Uterus (tissue), 2 donors: Measurements from ENCODE around the gene SLC25A53.

Experiments
- CTCF ChIP-seq, 4 experiments: fragments of 200-600 bp in 2 of 4; fragments of 450-650 bp in 2 of 4; sonication (generic) in 2 of 4; IDR thresholded peaks; one replicate each; pipeline ENCODE4 v1.5.1; 2016 to 2019; ENCODE audit warnings: antibody characterized with exemption in 4 of 4, mild to moderate bottlenecking in 2 of 4, moderate library complexity in 1 of 4
- POLR2A ChIP-seq, 2 donors: fragments of 450-650 bp; IDR thresholded peaks; one replicate each; pipeline ENCODE4 v1.6.1; 2016; ENCODE audit warnings: antibody characterized with exemption in 2 of 2, mild to moderate bottlenecking in 1 of 2, moderate library complexity in 1 of 2

DNA sequence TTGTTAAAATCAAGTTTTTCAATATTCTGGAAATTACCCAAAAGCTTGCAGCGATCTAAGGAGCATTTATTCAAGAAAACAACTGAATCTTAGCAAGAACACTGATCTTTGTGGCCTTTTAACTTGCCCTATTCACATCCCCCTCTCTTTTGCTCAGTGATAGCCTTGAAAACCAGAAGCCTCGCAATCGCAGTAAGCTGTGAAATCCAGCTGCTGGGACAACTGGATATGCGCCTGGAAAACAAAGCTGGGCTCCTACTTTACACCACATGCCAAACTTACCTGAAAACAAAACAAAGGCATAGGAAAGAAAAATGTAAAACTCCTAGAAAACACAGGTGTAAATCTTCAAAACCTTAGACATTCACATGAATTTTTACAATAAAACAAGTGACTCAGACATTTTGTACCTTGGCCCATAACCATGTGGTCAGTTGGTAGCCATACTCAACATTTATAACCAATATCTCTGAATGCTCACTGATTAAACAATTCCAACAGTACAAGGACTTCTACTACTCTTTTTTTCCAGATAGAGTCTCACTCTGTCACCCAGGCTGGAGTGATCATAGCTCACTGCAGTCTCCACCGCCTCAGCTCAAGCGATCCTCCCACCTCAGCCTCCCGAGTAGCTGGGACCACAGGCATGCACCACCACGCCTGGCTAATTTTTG is 15.6 kb downstream of the SLC25A53 start:
- no peak for TF ChIP-seq POLR2A (IDR thresholded peaks at IDR 0.05)
- TF ChIP-seq CTCF (IDR thresholded peaks at IDR 0.05) = no peak
